GM12875 (cell line): Measurements from ENCODE around the gene KLK8.

Experiments used
- H3K4me3 ChIP-seq: one replicate; pipeline ENCODE4 v1.5.1; 2011; ENCODE audit warnings: low read depth, low read length, control low read depth
- TF ChIP-seq, protein P1 (sequence below): IDR thresholded peaks from 2 replicates; pipeline ENCODE4 v1.5.1; 2011; ENCODE audit warnings: low read depth, mild to moderate bottlenecking, control low read depth, inconsistent platforms, low read length, moderate library complexity, borderline replicate concordance; ENCODE audit not compliant: insufficient read depth

Gene KLK8

DNA sequence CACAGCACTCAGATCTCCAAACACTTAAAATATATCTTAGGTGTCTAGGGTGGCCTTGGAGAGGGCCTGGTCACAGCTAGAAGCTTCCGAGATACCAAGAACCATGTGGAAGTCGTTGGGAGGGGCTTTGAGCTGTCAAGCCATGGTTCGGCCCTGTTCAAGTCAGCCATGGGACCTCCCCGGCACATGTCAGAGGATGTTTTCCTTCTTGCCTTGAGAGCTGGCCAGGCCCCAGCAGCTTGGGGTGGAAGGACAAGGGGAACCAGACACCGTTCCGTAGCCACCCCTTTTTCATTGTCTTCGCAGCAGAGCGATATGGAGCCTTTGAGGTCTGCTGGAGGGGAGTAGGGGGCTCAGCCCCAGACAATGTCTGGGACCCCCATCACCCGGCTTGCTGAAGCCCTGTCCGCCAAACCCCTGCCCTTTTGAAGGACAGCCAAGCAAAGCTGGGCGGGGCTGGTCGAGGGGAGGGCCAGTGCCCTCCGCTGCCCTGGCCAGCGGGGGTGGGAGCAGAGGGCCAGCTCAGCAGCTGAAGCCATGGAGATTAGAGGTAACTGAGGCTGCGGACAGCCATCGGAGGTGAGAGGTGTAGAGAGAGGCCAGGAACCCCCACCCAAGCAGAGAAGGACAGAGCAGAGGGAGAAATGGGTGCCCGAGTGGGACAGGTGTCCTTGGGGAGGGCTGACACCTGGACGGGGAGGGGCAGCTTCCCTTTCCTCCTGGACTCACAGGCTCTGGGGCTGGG is 24.6 kb upstream of the KLK8 start:
- no peak overlapping the region for H3K4me3 ChIP-seq
- TF ChIP-seq, protein P1, sequence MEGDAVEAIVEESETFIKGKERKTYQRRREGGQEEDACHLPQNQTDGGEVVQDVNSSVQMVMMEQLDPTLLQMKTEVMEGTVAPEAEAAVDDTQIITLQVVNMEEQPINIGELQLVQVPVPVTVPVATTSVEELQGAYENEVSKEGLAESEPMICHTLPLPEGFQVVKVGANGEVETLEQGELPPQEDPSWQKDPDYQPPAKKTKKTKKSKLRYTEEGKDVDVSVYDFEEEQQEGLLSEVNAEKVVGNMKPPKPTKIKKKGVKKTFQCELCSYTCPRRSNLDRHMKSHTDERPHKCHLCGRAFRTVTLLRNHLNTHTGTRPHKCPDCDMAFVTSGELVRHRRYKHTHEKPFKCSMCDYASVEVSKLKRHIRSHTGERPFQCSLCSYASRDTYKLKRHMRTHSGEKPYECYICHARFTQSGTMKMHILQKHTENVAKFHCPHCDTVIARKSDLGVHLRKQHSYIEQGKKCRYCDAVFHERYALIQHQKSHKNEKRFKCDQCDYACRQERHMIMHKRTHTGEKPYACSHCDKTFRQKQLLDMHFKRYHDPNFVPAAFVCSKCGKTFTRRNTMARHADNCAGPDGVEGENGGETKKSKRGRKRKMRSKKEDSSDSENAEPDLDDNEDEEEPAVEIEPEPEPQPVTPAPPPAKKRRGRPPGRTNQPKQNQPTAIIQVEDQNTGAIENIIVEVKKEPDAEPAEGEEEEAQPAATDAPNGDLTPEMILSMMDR, result no peak

DNA sequence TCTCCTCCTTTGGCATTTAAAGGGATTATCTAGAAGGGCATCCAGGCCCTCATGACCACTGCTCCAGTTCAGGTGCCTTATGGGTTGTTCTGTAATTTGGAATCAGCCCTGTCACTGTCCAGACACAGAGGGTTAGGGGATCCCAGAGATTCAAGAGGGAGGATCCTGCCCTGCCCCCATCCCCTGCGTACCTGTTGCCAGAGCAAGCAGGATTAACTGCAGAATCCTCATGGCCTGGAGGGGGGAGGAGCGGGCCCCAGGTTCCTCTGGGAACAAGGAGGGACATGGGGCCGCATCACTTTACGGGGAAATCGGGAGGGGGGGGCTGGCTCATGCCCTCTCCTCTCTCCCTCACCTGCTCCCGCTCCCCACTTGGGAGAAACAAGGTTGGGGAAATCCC is 24.0 kb upstream of the KLK8 start:
- TF ChIP-seq, protein P1, result no peak
- H3K4me3 ChIP-seq, result no peak overlapping the region

DNA sequence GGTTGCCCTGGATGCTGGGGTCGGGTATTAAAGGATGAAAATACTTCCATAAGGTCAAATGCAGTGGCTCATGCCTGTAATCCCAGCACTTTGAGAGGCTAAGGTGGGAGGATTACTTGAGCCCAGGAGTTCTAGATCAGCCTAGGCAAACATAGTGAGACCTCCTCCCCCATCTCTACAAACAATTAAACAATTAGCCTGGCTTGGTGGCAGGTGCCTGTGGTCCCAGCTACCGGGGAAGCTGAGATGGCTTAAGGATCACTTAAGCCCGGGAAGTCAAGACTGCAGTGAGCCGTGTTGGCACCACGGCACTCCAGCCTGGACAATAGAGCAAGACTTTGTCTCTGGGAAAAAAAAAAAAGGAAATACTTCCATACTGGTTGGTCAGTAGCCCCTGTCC is 23.5 kb upstream of the KLK8 start:
- TF ChIP-seq, protein P1, result no peak
- H3K4me3 ChIP-seq, result no peak overlapping the region

DNA sequence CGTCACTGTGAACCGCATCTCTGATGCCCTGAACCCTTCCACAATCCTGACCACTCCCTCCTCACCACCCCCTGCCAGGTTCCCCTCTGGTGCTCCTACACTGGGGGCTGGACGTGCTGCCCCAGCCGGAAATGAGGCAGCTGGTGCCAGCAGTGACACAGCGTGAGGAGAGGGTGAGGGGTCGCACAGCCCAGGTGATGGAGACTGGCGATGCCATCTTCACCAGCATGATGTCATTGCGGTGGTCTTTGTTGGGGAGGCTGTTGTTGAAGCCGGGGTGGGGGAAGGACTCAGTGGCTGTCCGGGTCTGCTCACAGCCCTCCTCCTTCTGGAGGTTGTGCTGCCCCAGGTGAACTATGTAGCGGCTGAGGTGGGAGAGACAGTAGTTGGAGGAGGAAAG is 22.5 kb upstream of the KLK8 start:
- no peak overlapping the region for H3K4me3 ChIP-seq
- TF ChIP-seq, protein P1, result no peak

DNA sequence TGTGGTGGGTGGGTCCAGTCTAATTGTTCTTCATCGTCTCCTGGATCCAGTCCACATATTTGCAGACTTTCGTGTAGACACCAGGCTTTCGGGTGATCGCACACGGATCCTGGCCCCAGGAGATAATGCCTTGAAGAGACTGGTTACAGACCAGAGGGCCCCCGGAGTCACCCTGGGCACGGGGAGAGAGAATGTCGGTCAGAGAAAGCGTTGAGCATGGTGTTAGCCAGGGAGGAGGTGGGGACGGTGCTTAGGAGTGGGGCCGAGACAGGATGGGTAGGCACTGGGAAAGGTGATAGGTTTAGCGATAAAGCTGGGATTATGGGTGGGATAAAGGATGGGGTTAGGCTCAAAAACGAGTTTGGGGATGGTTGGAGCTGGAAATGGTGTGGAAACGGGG is 21.1 kb upstream of the KLK8 start:
- TF ChIP-seq, protein P1, result no peak
- no peak overlapping the region for H3K4me3 ChIP-seq

DNA sequence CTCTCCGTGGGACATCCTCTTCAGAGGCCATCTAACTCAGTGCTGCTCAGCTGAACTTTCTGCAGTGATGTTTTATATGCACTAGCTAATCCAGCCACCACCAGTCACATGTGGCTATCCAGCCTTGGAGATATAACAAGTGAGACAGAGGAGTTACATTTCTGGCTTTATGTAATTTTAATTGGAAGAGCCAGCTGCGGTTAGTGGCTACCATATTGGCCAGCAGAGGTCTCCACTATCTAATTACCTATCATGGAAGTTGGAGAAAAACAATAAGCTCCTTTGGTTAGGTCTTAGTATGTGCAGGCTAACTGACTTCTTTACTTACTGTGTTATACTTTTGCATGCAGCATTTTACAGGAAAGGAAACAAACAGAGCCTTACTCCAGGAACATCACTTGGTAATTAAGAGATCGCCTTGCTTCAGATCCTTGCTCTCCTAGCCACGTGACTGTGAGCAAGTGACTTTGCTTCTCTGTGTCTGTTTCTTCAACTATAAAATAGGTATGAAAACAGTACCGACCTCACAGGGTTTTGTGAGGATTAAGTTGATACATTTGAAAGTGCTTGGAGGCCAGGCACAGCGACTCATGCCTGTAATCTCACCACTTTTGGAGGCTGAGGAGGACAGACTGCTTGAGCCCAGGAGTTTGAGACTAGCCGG is 19.7 kb upstream of the KLK8 start:
- H3K4me3 ChIP-seq, result no peak overlapping the region
- TF ChIP-seq, protein P1, result 0 out of 2 replicates have a peak, but pooled peaks have one; percentile 27

DNA sequence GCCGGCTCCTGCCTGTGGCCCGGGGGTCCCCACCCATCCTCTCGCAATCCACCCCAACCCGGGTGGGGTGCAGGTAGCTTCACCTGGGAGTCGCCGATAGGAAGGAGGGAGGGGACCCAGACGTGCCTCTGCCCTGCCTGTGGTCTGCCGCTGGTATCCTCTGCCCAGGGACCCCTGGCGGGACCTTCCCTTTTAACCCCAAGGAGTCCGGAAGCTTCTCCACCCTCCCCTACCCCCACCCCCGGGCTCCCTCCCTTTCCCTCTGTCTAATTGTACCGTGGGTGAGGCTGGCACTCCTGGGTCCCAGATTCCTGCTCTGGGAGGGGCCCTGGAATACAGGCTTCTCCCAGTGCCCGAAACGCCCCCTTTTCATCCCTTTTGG is 18.1 kb upstream of the KLK8 start, which contains the start of gene KLK10:
Gene KLK10 (minus strand): TSS at position 166 of the 382 bp plus-strand sequence. CDS start 579 bp downstream, outside the sequence.
- TF ChIP-seq, protein P1, result no peak
- H3K4me3 ChIP-seq, result no peak within 1 kb of the TSS
